ENCODE data around the gene KIF3A. TPM values are rescaled to one million over a fixed set of nuclear protein-coding genes. Genes with fewer than 3 reads are reported as not detected.

KIF3A gene
- total and polyA plus RNA-seq, 4 donors = 0.58 to 1.2 (median 0.86) TPM

DNA sequence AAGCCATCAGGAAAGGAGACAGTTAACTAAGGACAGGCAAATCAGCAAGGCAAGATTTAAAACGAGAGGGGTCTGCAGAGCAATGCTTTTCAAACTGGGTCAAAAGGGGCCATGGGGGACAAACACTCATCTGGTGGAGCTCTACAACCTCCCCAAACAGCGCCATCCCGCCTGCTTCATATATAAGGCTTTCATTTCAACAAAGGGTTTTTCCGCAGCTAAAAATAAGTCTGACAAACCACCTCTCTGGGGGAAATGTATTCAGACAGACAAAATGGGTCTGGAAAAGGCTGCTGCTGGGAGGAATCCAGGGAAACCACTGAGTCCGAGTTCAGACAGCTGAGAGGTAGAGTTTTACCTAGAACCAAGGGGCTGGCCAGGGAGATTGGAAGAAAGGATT lies 48.0 kb upstream of the KIF3A start:
- no peak overlapping the region for H3K27ac ChIP-seq (ENCODE audit: low read depth in 1 of 2, low read length in 2 of 2)
- H3K4me1 ChIP-seq (ENCODE audit: control insufficient read depth in 4 of 4, insufficient read depth in 4 of 4, low read length in 3 of 4) = peaks cover 0 to 23% (median 18%) of the 10 kb centered on the region in 4 donors
- TF ChIP-seq FOXA1 (IDR thresholded peaks at IDR 0.05) = no peak
- no peak for TF ChIP-seq HNF4G (IDR thresholded peaks at IDR 0.05)
- no peak for TF ChIP-seq HNF4A (conservative IDR thresholded peaks at IDR 0.05)
- no peak for TF ChIP-seq YY1 (IDR thresholded peaks at IDR 0.05)
- TF ChIP-seq, protein P1, sequence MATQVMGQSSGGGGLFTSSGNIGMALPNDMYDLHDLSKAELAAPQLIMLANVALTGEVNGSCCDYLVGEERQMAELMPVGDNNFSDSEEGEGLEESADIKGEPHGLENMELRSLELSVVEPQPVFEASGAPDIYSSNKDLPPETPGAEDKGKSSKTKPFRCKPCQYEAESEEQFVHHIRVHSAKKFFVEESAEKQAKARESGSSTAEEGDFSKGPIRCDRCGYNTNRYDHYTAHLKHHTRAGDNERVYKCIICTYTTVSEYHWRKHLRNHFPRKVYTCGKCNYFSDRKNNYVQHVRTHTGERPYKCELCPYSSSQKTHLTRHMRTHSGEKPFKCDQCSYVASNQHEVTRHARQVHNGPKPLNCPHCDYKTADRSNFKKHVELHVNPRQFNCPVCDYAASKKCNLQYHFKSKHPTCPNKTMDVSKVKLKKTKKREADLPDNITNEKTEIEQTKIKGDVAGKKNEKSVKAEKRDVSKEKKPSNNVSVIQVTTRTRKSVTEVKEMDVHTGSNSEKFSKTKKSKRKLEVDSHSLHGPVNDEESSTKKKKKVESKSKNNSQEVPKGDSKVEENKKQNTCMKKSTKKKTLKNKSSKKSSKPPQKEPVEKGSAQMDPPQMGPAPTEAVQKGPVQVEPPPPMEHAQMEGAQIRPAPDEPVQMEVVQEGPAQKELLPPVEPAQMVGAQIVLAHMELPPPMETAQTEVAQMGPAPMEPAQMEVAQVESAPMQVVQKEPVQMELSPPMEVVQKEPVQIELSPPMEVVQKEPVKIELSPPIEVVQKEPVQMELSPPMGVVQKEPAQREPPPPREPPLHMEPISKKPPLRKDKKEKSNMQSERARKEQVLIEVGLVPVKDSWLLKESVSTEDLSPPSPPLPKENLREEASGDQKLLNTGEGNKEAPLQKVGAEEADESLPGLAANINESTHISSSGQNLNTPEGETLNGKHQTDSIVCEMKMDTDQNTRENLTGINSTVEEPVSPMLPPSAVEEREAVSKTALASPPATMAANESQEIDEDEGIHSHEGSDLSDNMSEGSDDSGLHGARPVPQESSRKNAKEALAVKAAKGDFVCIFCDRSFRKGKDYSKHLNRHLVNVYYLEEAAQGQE (IDR thresholded peaks at IDR 0.05) = no peak
- TF ChIP-seq, protein P2, sequence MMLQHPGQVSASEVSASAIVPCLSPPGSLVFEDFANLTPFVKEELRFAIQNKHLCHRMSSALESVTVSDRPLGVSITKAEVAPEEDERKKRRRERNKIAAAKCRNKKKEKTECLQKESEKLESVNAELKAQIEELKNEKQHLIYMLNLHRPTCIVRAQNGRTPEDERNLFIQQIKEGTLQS (IDR thresholded peaks at IDR 0.05) = no peak
- no peak for TF ChIP-seq TAF1 (conservative IDR thresholded peaks at IDR 0.05)
- TF ChIP-seq FOXA2 (IDR thresholded peaks at IDR 0.05) = no peak
- TF ChIP-seq SP1 (IDR thresholded peaks at IDR 0.05) = no peak
- TF ChIP-seq RAD21 (IDR thresholded peaks at IDR 0.05) = no peak
- TF ChIP-seq, protein P3, sequence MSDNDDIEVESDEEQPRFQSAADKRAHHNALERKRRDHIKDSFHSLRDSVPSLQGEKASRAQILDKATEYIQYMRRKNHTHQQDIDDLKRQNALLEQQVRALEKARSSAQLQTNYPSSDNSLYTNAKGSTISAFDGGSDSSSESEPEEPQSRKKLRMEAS (IDR thresholded peaks at IDR 0.05) = no peak
- TF ChIP-seq, protein P4, sequence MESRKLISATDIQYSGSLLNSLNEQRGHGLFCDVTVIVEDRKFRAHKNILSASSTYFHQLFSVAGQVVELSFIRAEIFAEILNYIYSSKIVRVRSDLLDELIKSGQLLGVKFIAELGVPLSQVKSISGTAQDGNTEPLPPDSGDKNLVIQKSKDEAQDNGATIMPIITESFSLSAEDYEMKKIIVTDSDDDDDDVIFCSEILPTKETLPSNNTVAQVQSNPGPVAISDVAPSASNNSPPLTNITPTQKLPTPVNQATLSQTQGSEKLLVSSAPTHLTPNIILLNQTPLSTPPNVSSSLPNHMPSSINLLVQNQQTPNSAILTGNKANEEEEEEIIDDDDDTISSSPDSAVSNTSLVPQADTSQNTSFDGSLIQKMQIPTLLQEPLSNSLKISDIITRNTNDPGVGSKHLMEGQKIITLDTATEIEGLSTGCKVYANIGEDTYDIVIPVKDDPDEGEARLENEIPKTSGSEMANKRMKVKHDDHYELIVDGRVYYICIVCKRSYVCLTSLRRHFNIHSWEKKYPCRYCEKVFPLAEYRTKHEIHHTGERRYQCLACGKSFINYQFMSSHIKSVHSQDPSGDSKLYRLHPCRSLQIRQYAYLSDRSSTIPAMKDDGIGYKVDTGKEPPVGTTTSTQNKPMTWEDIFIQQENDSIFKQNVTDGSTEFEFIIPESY (IDR thresholded peaks at IDR 0.05) = no peak
- TF ChIP-seq JUND (IDR thresholded peaks at IDR 0.05) = no peak
- TF ChIP-seq GABPA (IDR thresholded peaks at IDR 0.05 in 1 of 2, conservative IDR thresholded peaks at IDR 0.05 in 1 of 2) = no peak
- no peak for DNase-seq (ENCODE audit: low spot score)
- no peak overlapping the region for H3K9ac ChIP-seq (ENCODE audit: low read depth in 1 of 2, low read length in 2 of 2)
- WGBS = 85% methylated on average over 5 of the region's 5 CpGs
- H3K9me3 ChIP-seq (ENCODE audit: control insufficient read depth in 4 of 4, low read length in 3 of 4) = no peaks in the 10 kb centered on the region
- no peaks in the 10 kb centered on the region for H3K27me3 ChIP-seq (ENCODE audit: control insufficient read depth in 4 of 4, insufficient read depth in 4 of 4, low read length in 3 of 4)
- no peak overlapping the region for H3K4me3 ChIP-seq (ENCODE audit: low read depth in 1 of 3, low read length in 3 of 3)
- H3K36me3 ChIP-seq (ENCODE audit: control insufficient read depth in 4 of 4, insufficient read depth in 3 of 4, low read depth in 1 of 4, low read length in 3 of 4) = no peaks in the 10 kb centered on the region

DNA sequence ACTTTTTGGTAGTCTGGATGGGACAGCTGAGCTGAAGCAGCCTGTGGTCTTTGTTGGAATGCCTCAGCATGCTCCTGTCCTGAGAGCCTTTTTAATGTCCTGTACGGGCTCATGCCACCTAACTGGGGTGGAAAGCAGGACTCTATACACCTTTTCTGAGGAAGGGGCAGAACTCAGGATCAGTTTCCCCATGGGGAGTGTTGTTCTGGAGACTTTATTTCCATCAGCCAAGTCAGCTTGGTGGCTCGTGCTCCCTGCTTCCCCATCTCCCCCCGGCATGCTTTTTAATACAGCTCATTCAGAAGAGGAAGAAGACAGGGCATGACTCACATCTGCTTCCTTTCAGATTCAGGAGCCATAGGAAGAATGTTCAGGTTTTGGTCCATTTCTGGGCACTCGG lies 44.8 kb upstream of the KIF3A start:
- Histone ChIP-seq H3K27ac (ENCODE audit: low read depth in 1 of 2, low read length in 2 of 2) (no peak overlapping the region), H3K9ac (ENCODE audit: low read depth in 1 of 2, low read length in 2 of 2) (no peak overlapping the region), H3K36me3 (ENCODE audit: control insufficient read depth in 4 of 4, insufficient read depth in 3 of 4, low read depth in 1 of 4, low read length in 3 of 4) (no peaks in the 10 kb centered on the region), H3K27me3 (ENCODE audit: control insufficient read depth in 4 of 4, insufficient read depth in 4 of 4, low read length in 3 of 4) (no peaks in the 10 kb centered on the region), H3K4me1 (ENCODE audit: control insufficient read depth in 4 of 4, insufficient read depth in 4 of 4, low read length in 3 of 4) (peaks cover 0 to 10% (median 4%) of the 10 kb centered on the region in 4 donors), H3K4me3 (ENCODE audit: low read depth in 1 of 3, low read length in 3 of 3) (no peak overlapping the region), H3K9me3 (ENCODE audit: control insufficient read depth in 4 of 4, low read length in 3 of 4) (no peaks in the 10 kb centered on the region)
- 72% methylated on average over 4 of the region's 4 CpGs for WGBS
- no peak for DNase-seq (ENCODE audit: low spot score)
- TF ChIP-seq JUND (IDR thresholded peaks at IDR 0.05) (no peak), FOXA1 (IDR thresholded peaks at IDR 0.05) (no peak), HNF4A (conservative IDR thresholded peaks at IDR 0.05) (no peak), TAF1 (conservative IDR thresholded peaks at IDR 0.05) (no peak), YY1 (IDR thresholded peaks at IDR 0.05) (no peak), FOXA2 (IDR thresholded peaks at IDR 0.05) (no peak), NR2F2 (IDR thresholded peaks at IDR 0.05) (no peak), GABPA (IDR thresholded peaks at IDR 0.05 in 1 of 2, conservative IDR thresholded peaks at IDR 0.05 in 1 of 2) (no peak), RXRA (IDR thresholded peaks at IDR 0.05) (no peak), EGR1 (IDR thresholded peaks at IDR 0.05; ENCODE audit: low read depth in 2 of 2) (no peak), RAD21 (IDR thresholded peaks at IDR 0.05) (no peak)
- TF ChIP-seq, protein P3 (IDR thresholded peaks at IDR 0.05) = no peak
- TF ChIP-seq, protein P5, sequence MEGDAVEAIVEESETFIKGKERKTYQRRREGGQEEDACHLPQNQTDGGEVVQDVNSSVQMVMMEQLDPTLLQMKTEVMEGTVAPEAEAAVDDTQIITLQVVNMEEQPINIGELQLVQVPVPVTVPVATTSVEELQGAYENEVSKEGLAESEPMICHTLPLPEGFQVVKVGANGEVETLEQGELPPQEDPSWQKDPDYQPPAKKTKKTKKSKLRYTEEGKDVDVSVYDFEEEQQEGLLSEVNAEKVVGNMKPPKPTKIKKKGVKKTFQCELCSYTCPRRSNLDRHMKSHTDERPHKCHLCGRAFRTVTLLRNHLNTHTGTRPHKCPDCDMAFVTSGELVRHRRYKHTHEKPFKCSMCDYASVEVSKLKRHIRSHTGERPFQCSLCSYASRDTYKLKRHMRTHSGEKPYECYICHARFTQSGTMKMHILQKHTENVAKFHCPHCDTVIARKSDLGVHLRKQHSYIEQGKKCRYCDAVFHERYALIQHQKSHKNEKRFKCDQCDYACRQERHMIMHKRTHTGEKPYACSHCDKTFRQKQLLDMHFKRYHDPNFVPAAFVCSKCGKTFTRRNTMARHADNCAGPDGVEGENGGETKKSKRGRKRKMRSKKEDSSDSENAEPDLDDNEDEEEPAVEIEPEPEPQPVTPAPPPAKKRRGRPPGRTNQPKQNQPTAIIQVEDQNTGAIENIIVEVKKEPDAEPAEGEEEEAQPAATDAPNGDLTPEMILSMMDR (IDR thresholded peaks at IDR 0.05; ENCODE audit: low read depth, low read length, missing input control) = no peak
- TF ChIP-seq, protein P4 (IDR thresholded peaks at IDR 0.05) = no peak
- TF ChIP-seq, protein P1 (IDR thresholded peaks at IDR 0.05) = no peak

Data from liver (tissue), 9 donors.